GM12891 (cell line): ENCODE measurements around the gene RASGEF1C.

ENCODE experiments used
- PAX5 ChIP-seq: IDR thresholded peaks from 2 replicates; pipeline ENCODE4 v1.6.1; 2011; ENCODE audit warnings: low read length, moderate library complexity, mild to moderate bottlenecking; ENCODE audit not compliant: insufficient read depth, severe bottlenecking
- POLR2A ChIP-seq: IDR thresholded peaks from 2 replicates; pipeline ENCODE4 v1.6.1; 2011; ENCODE audit warnings: low read depth, low read length, control low read depth
- POLR2AphosphoS5 ChIP-seq: IDR thresholded peaks from 2 replicates; pipeline ENCODE4 v1.6.1; 2011; ENCODE audit warnings: low read depth, low read length, control low read depth

DNA sequence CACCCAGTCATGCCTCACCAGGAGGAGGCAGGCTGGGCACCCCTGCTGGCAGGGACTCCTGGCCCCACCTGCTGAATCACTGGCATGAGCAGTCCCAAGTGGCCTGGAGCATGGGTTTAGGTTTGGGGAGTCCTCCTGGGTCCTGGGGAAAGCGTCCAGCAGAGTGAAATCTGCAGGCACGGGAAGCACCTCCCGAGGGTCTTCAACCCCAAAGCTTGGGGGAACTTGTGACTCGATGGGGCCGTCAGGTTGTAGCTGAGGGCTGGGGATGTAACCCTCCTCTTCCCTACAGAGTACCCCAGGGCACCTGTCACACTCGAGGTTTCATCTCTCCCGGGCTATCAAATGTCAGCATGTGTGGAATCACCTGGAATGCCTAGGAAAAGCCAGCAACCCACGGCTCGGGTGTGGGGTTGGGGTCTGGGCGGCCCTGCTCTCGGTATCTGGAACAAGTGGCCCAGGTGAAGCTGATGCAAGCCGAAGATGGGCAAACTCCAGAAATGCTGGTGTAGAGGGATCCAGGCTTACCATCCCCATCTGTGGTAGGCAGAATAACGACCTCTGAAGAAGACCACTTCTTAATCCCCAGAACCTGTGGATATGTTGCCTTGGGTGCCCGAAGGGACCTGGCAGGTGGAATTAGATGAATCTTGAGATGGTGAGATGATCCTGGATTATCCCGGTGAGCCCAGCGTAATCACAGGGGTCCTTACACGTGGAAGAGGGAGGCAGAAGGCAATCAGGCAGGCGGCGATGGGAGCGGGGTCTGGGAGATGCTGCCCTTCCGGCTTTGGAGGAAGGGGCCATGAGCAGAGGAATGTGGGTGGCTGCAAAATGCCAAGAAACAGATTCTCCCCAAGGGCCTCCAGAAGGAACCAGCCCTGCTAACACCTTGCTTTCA lies 6.1 kb upstream of the RASGEF1C start:
- TF ChIP-seq POLR2A (no peak), PAX5 (no peak), POLR2AphosphoS5 (no peak)
